ENCODE measurements around the gene HMOX2.

HMOX2 gene

DNA sequence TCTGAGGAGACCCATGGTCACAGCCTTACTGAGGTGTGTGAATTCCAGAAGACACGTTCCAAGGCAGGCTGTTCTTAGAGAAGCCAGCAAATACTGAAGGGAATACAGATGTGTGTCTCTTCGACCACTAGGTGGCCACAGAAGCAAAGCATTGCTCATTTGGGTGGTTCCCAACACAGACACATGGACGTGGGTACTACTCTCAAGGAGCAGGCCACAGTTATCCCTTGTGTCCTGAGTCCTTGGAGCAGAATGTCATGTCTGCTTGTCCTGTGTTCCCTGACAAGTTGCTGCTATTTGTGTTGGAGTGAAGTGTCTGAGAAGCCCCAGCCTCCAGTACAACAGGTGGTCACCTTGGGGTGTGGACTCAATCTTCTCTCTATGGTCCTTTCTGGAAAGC lies 30.3 kb downstream of the HMOX2 start:
- Mint-ChIP-seq H3K27me3 (ENCODE audit: low read depth) (no peaks in the 10 kb centered on the region), H3K36me3 (ENCODE audit: low read depth) (peaks cover 22% of the 10 kb centered on the region), H3K4me3 (no peak overlapping the region), H3K27ac (no peak overlapping the region), H3K9me3 (no peaks in the 10 kb centered on the region), H3K4me1 (peaks cover 6% of the 10 kb centered on the region)
- TF ChIP-seq, protein P1, sequence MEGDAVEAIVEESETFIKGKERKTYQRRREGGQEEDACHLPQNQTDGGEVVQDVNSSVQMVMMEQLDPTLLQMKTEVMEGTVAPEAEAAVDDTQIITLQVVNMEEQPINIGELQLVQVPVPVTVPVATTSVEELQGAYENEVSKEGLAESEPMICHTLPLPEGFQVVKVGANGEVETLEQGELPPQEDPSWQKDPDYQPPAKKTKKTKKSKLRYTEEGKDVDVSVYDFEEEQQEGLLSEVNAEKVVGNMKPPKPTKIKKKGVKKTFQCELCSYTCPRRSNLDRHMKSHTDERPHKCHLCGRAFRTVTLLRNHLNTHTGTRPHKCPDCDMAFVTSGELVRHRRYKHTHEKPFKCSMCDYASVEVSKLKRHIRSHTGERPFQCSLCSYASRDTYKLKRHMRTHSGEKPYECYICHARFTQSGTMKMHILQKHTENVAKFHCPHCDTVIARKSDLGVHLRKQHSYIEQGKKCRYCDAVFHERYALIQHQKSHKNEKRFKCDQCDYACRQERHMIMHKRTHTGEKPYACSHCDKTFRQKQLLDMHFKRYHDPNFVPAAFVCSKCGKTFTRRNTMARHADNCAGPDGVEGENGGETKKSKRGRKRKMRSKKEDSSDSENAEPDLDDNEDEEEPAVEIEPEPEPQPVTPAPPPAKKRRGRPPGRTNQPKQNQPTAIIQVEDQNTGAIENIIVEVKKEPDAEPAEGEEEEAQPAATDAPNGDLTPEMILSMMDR (IDR thresholded peaks at IDR 0.05; ENCODE audit: unreplicated experiment in 3 of 3) = peak; percentile 75 to 77 (median 76)

DNA sequence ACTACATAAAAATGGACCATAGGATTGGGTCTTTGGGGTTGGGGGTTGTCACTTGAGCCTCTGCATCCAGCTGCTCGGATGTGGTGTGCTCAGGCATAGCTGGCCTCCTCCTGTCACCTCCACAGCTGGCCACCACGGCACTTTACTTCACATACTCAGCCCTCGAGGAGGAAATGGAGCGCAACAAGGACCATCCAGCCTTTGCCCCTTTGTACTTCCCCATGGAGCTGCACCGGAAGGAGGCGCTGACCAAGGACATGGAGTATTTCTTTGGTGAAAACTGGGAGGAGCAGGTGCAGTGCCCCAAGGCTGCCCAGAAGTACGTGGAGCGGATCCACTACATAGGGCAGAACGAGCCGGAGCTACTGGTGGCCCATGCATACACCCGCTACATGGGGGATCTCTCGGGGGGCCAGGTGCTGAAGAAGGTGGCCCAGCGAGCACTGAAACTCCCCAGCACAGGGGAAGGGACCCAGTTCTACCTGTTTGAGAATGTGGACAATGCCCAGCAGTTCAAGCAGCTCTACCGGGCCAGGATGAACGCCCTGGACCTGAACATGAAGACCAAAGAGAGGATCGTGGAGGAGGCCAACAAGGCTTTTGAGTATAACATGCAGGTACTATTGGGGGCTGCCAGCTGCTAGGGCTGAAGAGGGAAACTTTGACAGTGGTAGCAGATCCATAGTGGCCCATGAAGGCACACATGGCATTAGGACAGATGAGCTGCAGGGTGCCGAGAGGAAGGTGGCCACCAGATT lies 31.6 kb downstream of the HMOX2 start:
- no peak overlapping the region for H3K4me3 Mint-ChIP-seq
- H3K36me3 Mint-ChIP-seq (ENCODE audit: low read depth) = peaks cover 30% of the 10 kb centered on the region
- TF ChIP-seq, protein P1 (IDR thresholded peaks at IDR 0.05; ENCODE audit: unreplicated experiment in 3 of 3) = no peak
- H3K27me3 Mint-ChIP-seq (ENCODE audit: low read depth) = no peaks in the 10 kb centered on the region
- no peak overlapping the region for H3K27ac Mint-ChIP-seq
- H3K4me1 Mint-ChIP-seq = peaks cover 8% of the 10 kb centered on the region
- H3K9me3 Mint-ChIP-seq = no peaks in the 10 kb centered on the region

GRCh38 chr16:4508806-4509205 lies 32.6 kb downstream of the HMOX2 start:
- peaks cover 8% of the 10 kb centered on the region for H3K4me1 Mint-ChIP-seq
- no peaks in the 10 kb centered on the region for H3K27me3 Mint-ChIP-seq (ENCODE audit: low read depth)
- no peak overlapping the region for H3K4me3 Mint-ChIP-seq
- TF ChIP-seq, protein P1 (IDR thresholded peaks at IDR 0.05; ENCODE audit: unreplicated experiment in 3 of 3) = no peak
- H3K9me3 Mint-ChIP-seq = no peaks in the 10 kb centered on the region
- no peak overlapping the region for H3K27ac Mint-ChIP-seq
- peaks cover 30% of the 10 kb centered on the region for H3K36me3 Mint-ChIP-seq (ENCODE audit: low read depth)

DNA sequence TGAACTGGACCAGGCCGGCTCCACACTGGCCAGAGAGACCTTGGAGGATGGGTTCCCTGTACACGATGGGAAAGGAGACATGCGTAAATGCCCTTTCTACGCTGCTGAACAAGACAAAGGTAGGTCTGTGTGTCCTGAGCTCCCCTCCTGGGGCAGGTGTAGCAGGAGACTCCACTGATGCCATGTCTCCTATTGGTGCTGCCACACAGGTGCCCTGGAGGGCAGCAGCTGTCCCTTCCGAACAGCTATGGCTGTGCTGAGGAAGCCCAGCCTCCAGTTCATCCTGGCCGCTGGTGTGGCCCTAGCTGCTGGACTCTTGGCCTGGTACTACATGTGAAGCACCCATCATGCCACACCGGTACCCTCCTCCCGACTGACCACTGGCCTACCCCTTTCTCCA lies 33.2 kb downstream of the HMOX2 start:
- H3K27ac Mint-ChIP-seq = no peak overlapping the region
- peaks cover 30% of the 10 kb centered on the region for H3K36me3 Mint-ChIP-seq (ENCODE audit: low read depth)
- no peak overlapping the region for H3K4me3 Mint-ChIP-seq
- no peaks in the 10 kb centered on the region for H3K9me3 Mint-ChIP-seq
- no peaks in the 10 kb centered on the region for H3K27me3 Mint-ChIP-seq (ENCODE audit: low read depth)
- TF ChIP-seq, protein P1 (IDR thresholded peaks at IDR 0.05; ENCODE audit: unreplicated experiment in 3 of 3) = no peak
- H3K4me1 Mint-ChIP-seq = peaks cover 8% of the 10 kb centered on the region

DNA sequence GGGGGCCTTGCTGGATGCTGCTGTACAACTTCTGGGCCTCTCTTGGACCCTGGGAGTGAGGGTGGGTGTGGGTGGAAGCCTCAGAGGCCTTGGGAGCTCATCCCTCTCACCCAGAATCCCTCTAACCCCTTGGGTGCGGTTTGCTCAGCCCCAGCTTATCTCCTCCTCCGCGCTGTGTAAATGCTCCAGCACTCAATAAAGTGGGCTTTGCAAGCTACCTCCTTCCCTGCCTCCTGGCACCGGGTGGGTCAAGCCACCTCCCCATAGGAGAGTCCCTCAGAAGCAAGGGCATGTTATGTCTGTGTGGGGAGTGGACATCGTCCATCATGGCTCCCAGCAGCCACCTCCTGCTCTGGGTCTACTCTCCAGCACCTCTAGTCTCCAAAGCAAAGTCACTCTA lies 33.9 kb downstream of the HMOX2 start:
- Mint-ChIP-seq H3K4me3 (no peak overlapping the region), H3K27ac (no peak overlapping the region), H3K4me1 (peaks cover 8% of the 10 kb centered on the region), H3K36me3 (ENCODE audit: low read depth) (peaks cover 34% of the 10 kb centered on the region), H3K9me3 (no peaks in the 10 kb centered on the region), H3K27me3 (ENCODE audit: low read depth) (no peaks in the 10 kb centered on the region)
- TF ChIP-seq, protein P1 (IDR thresholded peaks at IDR 0.05; ENCODE audit: unreplicated experiment in 3 of 3) = no peak
